ENCODE measurements around the gene EED.
"Not testable (repeated sequence)": the region's sequence is repeated elsewhere in the genome, so short reads cannot be mapped to it uniquely, and the experiment has no call there.

EED gene

DNA sequence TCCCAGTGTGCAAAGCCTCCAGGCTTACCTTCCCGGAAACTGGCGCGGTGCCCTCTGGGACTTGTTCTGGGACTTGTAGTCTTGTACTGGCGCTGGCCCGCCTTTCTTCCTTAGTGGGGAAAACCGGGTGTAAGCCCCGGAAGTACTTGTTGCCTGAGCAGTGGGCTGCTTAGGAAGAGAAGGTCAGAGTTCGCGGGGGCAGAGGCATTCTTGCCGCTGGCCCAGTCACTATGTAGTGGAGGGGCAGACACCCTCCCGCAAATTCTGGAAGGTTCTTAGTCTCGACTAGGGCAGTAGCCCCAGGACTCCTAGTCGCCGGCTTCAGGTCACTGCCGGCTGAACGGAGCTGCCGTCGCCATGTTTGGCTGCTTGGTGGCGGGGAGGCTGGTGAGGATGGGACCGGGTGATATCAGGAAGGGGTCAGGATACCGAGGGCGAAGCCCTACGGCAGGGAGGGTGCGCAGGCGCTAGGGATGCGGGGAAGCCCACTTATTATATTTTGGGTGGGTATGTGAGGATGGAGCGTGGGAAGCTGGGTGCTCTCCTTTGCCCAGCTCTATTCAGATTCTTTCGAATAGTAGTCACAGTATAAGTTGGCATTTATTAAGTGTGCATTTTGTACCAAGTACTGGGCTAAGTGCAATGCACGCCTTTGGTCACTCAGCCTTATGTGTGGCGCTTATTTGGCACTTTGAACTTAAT lies 57.7 kb downstream of the EED start, which contains the start of gene HIKESHI (continued):
- TF ChIP-seq, protein P1, sequence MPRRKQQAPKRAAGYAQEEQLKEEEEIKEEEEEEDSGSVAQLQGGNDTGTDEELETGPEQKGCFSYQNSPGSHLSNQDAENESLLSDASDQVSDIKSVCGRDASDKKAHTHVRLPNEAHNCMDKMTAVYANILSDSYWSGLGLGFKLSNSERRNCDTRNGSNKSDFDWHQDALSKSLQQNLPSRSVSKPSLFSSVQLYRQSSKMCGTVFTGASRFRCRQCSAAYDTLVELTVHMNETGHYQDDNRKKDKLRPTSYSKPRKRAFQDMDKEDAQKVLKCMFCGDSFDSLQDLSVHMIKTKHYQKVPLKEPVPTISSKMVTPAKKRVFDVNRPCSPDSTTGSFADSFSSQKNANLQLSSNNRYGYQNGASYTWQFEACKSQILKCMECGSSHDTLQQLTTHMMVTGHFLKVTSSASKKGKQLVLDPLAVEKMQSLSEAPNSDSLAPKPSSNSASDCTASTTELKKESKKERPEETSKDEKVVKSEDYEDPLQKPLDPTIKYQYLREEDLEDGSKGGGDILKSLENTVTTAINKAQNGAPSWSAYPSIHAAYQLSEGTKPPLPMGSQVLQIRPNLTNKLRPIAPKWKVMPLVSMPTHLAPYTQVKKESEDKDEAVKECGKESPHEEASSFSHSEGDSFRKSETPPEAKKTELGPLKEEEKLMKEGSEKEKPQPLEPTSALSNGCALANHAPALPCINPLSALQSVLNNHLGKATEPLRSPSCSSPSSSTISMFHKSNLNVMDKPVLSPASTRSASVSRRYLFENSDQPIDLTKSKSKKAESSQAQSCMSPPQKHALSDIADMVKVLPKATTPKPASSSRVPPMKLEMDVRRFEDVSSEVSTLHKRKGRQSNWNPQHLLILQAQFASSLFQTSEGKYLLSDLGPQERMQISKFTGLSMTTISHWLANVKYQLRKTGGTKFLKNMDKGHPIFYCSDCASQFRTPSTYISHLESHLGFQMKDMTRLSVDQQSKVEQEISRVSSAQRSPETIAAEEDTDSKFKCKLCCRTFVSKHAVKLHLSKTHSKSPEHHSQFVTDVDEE (CRISPR knock-in tag; IDR thresholded peaks at IDR 0.05): peak; percentile 92
- TF ChIP-seq TOX (CRISPR knock-in tag; IDR thresholded peaks at IDR 0.05; ENCODE audit: borderline replicate concordance): no peak
- TF ChIP-seq PPARA (CRISPR knock-in tag; IDR thresholded peaks at IDR 0.05; ENCODE audit: borderline replicate concordance): no peak

DNA sequence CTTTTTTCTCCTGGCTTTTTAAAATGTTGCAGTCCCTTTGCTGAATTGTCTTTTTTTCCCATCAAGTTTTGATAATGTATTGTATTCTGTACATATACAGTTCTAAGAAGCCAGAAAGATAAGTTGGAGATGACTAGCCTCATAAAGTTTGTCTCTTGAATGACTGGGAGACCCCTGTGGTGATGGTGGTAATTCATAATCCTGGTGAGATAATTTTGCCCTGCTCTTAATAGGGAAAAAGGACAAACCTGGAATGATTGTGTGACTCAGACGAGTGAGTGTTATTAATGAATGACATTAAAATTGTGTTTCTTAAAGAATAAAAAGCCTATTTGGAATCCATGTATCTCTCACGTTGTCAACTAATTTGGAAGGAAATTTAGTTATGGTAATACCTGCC lies 58.7 kb downstream of the EED start:
- ATAC-seq: no peak
- no peak for TF ChIP-seq ZFP30 (CRISPR knock-in tag; IDR thresholded peaks at IDR 0.05)
- no peak for TF ChIP-seq ZNF565 (CRISPR knock-in tag; conservative IDR thresholded peaks at IDR 0.05; ENCODE audit: low read depth)
- TF ChIP-seq ZC3H10 (CRISPR knock-in tag; IDR thresholded peaks at IDR 0.05): no peak
- TF ChIP-seq BACH2 (CRISPR knock-in tag; IDR thresholded peaks at IDR 0.05; ENCODE audit: borderline replicate concordance): no peak
- TF ChIP-seq ISL1 (CRISPR knock-in tag; IDR thresholded peaks at IDR 0.05): no peak
- TF ChIP-seq PPARA (CRISPR knock-in tag; IDR thresholded peaks at IDR 0.05; ENCODE audit: borderline replicate concordance): no peak
- TF ChIP-seq GLIS3 (CRISPR knock-in tag; IDR thresholded peaks at IDR 0.05): no peak
- TF ChIP-seq, protein P2, sequence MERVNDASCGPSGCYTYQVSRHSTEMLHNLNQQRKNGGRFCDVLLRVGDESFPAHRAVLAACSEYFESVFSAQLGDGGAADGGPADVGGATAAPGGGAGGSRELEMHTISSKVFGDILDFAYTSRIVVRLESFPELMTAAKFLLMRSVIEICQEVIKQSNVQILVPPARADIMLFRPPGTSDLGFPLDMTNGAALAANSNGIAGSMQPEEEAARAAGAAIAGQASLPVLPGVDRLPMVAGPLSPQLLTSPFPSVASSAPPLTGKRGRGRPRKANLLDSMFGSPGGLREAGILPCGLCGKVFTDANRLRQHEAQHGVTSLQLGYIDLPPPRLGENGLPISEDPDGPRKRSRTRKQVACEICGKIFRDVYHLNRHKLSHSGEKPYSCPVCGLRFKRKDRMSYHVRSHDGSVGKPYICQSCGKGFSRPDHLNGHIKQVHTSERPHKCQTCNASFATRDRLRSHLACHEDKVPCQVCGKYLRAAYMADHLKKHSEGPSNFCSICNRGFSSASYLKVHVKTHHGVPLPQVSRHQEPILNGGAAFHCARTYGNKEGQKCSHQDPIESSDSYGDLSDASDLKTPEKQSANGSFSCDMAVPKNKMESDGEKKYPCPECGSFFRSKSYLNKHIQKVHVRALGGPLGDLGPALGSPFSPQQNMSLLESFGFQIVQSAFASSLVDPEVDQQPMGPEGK (CRISPR knock-in tag; IDR thresholded peaks at IDR 0.05; ENCODE audit: borderline replicate concordance): no peak
- TF ChIP-seq ARNTL (CRISPR knock-in tag; IDR thresholded peaks at IDR 0.05; ENCODE audit: borderline replicate concordance, low read depth): no peak
- no peak for TF ChIP-seq CSDC2 (CRISPR knock-in tag; IDR thresholded peaks at IDR 0.05)
- no peak for TF ChIP-seq ESRRG (CRISPR knock-in tag; IDR thresholded peaks at IDR 0.05)
- TF ChIP-seq, protein P3, sequence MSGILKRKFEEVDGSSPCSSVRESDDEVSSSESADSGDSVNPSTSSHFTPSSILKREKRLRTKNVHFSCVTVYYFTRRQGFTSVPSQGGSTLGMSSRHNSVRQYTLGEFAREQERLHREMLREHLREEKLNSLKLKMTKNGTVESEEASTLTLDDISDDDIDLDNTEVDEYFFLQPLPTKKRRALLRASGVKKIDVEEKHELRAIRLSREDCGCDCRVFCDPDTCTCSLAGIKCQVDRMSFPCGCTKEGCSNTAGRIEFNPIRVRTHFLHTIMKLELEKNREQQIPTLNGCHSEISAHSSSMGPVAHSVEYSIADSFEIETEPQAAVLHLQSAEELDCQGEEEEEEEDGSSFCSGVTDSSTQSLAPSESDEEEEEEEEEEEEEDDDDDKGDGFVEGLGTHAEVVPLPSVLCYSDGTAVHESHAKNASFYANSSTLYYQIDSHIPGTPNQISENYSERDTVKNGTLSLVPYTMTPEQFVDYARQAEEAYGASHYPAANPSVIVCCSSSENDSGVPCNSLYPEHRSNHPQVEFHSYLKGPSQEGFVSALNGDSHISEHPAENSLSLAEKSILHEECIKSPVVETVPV (CRISPR knock-in tag; IDR thresholded peaks at IDR 0.05): no peak
- no peak for TF ChIP-seq RARB (CRISPR knock-in tag; IDR thresholded peaks at IDR 0.05)
- TF ChIP-seq ZNF70 (CRISPR knock-in tag; IDR thresholded peaks at IDR 0.05): no peak
- TF ChIP-seq, protein P4, sequence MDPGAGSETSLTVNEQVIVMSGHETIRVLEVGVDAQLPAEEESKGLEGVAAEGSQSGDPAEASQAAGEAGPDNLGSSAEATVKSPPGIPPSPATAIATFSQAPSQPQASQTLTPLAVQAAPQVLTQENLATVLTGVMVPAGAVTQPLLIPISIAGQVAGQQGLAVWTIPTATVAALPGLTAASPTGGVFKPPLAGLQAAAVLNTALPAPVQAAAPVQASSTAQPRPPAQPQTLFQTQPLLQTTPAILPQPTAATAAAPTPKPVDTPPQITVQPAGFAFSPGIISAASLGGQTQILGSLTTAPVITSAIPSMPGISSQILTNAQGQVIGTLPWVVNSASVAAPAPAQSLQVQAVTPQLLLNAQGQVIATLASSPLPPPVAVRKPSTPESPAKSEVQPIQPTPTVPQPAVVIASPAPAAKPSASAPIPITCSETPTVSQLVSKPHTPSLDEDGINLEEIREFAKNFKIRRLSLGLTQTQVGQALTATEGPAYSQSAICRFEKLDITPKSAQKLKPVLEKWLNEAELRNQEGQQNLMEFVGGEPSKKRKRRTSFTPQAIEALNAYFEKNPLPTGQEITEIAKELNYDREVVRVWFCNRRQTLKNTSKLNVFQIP (CRISPR knock-in tag; IDR thresholded peaks at IDR 0.05; ENCODE audit: borderline replicate concordance, low read depth): no peak
- no peak for TF ChIP-seq TOX (CRISPR knock-in tag; IDR thresholded peaks at IDR 0.05; ENCODE audit: borderline replicate concordance)
- TF ChIP-seq, protein P1 (CRISPR knock-in tag; IDR thresholded peaks at IDR 0.05): no peak

DNA sequence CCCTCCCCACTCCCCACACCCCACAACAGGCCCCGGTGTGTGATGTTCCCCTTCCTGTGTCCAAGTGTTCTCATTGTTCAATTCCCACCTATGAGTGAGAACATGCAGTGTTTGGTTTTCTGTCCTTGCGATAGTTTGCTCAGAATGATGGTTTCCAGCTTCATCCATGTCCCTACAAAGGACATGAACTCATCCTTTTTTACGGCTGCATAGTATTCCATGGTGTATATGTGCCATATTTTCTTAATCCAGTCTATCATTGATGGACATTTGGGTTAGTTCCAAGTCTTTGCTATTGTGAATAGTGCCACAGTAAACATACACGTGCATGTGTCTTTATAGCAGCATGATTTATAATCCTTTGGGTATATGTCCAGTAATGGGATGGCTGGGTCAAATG lies 64.2 kb downstream of the EED start:
- not testable (repeated sequence) for ATAC-seq
